Mucosa of rectum (tissue), 2 donors: ENCODE measurements around the gene KRTDAP.

ENCODE experiments used
- H3K27ac ChIP-seq, 2 donors: one replicate each; pipeline ENCODE4 v1.7.0; 2013; ENCODE audit warnings: inconsistent platforms in 2 of 2, low read depth in 2 of 2, low read length in 2 of 2
- H3K27me3 ChIP-seq, 2 donors: one replicate each; pipeline ENCODE4 v1.7.0; 2013; ENCODE audit warnings: low read length in 2 of 2; ENCODE audit not compliant: control insufficient read depth in 2 of 2, insufficient read depth in 2 of 2
- H3K36me3 ChIP-seq, 2 donors: one replicate each; pipeline ENCODE4 v1.7.0; 2013; ENCODE audit warnings: low read length in 2 of 2; ENCODE audit not compliant: control insufficient read depth in 2 of 2, insufficient read depth in 2 of 2
- H3K4me1 ChIP-seq, 2 donors: one replicate each; pipeline ENCODE4 v1.7.0; 2013; ENCODE audit warnings: low read length in 2 of 2, mild to moderate bottlenecking in 1 of 2; ENCODE audit not compliant: control insufficient read depth in 2 of 2, insufficient read depth in 2 of 2
- H3K4me3 ChIP-seq, 2 donors: one replicate each; pipeline ENCODE4 v1.7.0; 2013; ENCODE audit warnings: low read length in 2 of 2
- H3K9ac ChIP-seq, 2 donors: one replicate each; pipeline ENCODE4 v1.7.0; 2013; ENCODE audit warnings: low read length in 2 of 2, low read depth in 1 of 2, mild to moderate bottlenecking in 1 of 2
- H3K9me3 ChIP-seq, 2 donors: one replicate each; pipeline ENCODE4 v1.7.0; 2013; ENCODE audit warnings: low read length in 2 of 2; ENCODE audit not compliant: control insufficient read depth in 2 of 2
- donor health status: healthy.
- donor health status: Normal muscosa, but diverticular disease.

KRTDAP gene

DNA sequence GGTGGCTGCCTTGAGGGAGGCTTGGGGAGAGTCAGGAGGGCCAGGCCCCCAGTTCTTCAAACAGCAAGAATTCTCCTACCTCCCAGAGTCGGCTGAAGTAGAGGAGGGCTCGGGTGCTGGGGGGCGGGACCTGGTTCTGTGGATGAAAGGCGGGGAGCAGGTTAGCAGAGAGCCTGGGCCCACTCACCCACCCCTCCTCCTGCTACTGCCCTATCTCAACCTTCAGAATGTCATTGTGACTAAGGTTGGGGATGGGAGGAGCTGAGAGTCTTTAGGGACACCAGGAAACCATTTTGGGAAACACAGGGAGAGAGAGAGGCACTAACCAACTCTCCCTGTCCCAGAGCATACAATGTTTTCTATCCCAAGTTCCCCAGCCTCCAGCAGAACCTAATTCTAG is 12.5 kb upstream of the KRTDAP start:
- Histone ChIP-seq H3K27me3 (no peaks in the 10 kb centered on the region), H3K4me3 (no peak overlapping the region), H3K9me3 (no peaks in the 10 kb centered on the region), H3K27ac (no peak overlapping the region), H3K9ac (no peak overlapping the region), H3K4me1 (no peaks in the 10 kb centered on the region), H3K36me3 (no peaks in the 10 kb centered on the region)

DNA sequence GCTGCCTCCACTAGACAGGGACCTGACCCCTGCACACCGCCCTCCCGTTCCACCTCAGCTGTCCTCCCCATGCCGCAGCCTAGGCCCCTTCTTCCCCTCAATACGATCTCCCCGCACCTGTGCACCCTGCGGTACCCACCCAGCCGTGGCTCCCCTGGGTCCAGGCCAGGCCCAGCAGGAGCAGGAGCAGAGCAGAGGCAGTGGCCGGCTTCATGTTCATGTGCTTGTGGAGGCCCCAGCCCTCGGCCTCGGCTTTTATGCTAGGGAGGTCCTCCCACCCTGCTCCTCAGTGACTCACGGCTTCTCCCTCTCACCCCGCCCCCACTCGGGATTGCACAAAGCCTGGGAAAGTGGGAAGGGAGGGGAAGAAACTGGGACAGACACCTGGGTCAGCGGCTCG is 11.4 kb upstream of the KRTDAP start:
- no peaks in the 10 kb centered on the region for H3K27me3 ChIP-seq
- H3K4me1 ChIP-seq, result no peaks in the 10 kb centered on the region
- no peaks in the 10 kb centered on the region for H3K36me3 ChIP-seq
- no peak overlapping the region for H3K4me3 ChIP-seq
- H3K27ac ChIP-seq, result no peak overlapping the region
- H3K9me3 ChIP-seq, result no peaks in the 10 kb centered on the region
- no peak overlapping the region for H3K9ac ChIP-seq

DNA sequence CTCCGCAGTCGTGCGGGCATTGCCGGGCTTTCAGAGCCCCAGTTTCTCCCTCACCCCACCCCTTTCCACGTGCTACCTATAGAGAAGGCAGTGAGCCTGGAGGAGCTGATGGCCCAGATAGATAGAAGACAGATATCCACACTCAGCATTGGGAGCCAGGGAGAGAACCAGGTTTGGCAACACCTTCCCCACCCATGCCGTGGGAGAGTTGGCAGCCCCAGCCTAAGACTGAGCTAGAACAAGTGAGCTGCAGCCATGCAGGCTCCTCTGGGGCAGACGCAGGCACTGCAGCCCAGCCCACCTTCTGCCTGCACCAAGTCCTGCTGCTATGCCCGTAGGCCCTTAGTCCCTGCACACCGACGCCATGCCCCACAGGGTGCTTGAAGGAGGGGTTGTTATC is 10.3 kb upstream of the KRTDAP start:
- Histone ChIP-seq H3K4me1 (no peaks in the 10 kb centered on the region), H3K27ac (no peak overlapping the region), H3K27me3 (no peaks in the 10 kb centered on the region), H3K36me3 (no peaks in the 10 kb centered on the region), H3K9me3 (no peaks in the 10 kb centered on the region), H3K4me3 (no peak overlapping the region), H3K9ac (no peak overlapping the region)

DNA sequence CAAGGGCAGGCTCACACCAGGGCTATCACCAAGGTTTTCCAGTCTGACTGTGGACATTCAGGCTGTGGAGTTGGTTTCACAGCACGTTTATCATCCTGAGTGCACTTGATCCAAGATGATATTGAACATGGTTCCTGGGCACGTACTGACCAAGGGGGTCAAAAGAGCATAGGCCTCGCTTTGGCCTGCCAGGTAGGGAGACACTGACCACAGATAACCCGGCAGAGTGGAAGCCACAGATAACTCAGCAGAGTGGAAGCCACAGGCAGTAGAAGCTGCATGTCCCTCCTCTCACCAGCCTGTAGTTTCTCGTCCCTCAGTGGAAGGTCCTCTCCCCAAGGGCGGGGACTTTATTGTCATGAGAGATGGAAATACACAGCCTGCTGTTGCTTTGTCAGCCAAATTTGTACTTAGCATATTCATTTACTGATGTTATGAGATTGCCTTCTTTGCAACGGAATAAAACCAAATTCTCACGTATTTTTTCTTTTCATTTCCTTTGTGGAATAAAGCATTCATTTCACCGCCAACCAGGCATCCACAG is 8.8 kb upstream of the KRTDAP start:
- Histone ChIP-seq H3K4me1 (peaks cover 0 to 3% of the 10 kb centered on the region in 2 donors), H3K36me3 (no peaks in the 10 kb centered on the region), H3K27me3 (no peaks in the 10 kb centered on the region), H3K9me3 (no peaks in the 10 kb centered on the region), H3K9ac (no peak overlapping the region), H3K27ac (no peak overlapping the region), H3K4me3 (no peak overlapping the region)

DNA sequence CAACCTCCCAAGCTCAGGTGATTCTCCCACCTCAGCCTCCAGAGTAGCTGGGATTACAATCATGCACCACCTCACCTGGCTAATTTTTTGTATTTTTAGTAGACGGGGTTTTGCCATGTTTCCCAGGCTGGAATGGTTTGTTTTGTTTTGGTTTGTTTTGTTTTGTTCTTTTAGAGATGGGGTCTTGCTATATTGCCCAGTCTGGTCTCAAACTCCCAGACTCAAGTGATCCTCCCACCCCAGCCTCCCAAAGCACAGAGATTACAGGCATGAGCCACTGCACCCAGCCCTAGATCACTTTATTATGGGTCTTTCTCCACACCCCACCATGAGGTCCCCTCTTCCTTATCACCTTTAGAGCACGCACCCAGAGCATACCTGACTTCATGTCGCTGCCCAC is 8.0 kb upstream of the KRTDAP start:
- H3K4me3 ChIP-seq, result no peak overlapping the region
- H3K4me1 ChIP-seq, result peaks cover 0 to 3% of the 10 kb centered on the region in 2 donors
- no peaks in the 10 kb centered on the region for H3K36me3 ChIP-seq
- no peaks in the 10 kb centered on the region for H3K9me3 ChIP-seq
- no peak overlapping the region for H3K27ac ChIP-seq
- no peaks in the 10 kb centered on the region for H3K27me3 ChIP-seq
- no peak overlapping the region for H3K9ac ChIP-seq

DNA sequence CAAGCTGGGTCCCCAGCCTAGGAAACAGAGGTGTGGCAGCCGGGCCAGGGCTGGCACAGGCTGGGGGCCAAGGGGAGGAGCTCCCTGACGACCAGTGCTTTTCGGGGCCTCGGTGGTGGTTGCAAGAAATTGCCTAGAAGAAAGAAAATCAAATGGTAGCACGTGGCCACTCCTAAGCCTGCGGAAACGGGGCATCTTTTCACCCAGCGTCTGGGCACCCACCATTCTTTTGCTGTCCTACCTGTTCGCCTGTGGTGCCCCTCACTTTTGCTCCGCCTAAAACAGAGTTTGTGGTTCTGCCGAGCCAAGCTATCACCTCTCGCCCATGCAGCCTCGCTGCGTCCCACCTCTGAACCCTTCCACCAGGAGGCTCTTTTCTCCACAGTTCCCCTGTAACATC is 7.1 kb upstream of the KRTDAP start:
- Histone ChIP-seq H3K27ac (no peak overlapping the region), H3K36me3 (no peaks in the 10 kb centered on the region), H3K9me3 (no peaks in the 10 kb centered on the region), H3K4me3 (no peak overlapping the region), H3K9ac (no peak overlapping the region), H3K4me1 (peaks cover 0 to 3% of the 10 kb centered on the region in 2 donors), H3K27me3 (no peaks in the 10 kb centered on the region)

DNA sequence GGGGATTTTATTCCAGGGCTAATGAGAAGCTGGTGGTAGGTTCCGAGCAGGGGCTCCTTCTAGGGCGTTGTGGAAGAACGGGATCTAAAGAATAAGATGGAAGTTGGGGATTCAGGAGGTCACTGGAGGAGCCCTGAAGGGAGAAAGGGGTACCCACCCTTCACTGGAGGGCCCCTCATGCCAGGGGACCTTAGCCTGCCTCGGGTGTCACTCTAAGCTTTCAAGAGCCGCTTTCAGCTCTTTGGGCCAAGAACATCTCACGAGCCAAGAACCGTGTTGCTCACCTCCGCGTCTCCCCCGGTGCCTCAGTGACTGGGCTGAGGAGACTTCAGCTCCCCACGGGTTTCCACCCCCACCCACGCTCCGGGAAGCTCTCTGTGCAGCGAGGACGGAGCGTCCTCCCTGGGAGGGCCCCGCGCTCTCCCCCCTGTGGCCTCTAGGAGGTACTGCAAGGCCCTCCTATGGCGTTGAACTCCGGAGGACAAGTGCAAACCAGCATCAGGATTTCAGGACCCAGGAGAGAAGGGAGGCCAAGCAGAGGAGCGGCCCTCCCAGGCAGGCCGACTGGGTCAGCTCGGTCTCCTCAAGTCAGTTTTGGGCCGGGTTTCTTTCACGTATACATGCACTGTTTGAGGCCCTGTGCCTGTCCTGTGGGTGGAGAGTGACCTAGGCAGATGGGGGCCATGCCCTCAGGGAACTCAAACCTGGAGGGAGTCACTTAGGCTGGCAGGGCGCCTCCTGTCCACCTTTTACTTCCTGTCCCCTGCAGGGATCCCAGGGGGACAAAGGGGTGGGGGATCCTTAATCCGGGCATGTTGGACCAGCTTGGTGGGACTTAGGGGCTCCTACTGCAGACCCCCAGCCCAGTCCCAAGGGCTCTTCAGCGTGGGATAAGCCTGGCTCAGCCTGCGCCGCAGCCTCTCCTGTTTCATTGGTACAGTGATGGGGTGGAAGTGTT is 5.1 kb upstream of the KRTDAP start:
- Histone ChIP-seq H3K27me3 (no peaks in the 10 kb centered on the region), H3K36me3 (no peaks in the 10 kb centered on the region), H3K27ac (no peak overlapping the region), H3K4me3 (no peak overlapping the region), H3K9me3 (no peaks in the 10 kb centered on the region), H3K9ac (peak overlapping the region in 1 of 2 donors; percentile 17), H3K4me1 (peaks cover 0 to 3% of the 10 kb centered on the region in 2 donors)

DNA sequence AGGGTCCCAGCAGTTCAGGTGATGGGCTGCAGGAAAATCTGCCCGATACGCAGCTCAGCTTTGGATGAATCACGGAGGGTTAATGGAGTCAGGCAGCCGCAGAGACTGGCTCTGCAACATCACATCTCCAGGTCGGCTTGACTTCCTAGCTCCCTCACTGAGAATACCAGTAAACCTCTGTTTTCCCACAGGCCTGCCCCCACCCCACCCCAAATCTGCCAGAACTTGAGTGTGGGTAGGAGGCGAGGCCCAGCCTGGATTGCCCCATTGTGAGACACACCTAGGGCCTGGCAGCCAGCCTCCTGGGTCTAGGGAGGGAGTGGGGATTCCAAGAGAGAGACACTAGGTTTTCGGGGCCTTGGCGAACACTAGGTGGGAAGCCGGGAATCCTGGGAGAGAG is 3.7 kb upstream of the KRTDAP start:
- Histone ChIP-seq H3K4me1 (peaks cover 0 to 3% of the 10 kb centered on the region in 2 donors), H3K9ac (no peak overlapping the region), H3K27me3 (no peaks in the 10 kb centered on the region)

DNA sequence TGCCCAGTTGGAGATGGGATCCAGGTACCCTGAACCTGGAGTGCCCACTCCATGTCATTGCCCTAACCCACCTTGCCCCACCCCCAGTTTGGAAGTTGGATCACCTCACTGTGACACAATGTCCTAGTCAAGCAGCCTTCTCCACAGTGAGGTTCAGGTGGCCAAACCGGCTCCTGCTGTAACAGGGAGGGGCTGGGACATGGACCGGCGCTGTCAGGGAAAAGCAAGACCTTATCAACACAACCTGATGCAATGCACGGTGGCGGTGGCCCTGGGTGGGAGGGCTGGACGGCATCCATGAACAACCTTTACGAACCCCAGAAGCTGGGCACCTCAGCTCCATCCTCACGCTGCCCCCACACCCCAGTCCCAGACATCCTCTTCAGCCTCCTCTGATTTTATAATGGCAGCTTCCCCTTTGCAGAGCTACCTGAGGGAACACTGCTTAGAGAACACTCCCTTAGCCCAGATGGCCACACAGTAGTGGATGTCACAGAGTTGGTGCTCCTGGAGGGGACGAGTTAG is 1.6 kb upstream of the KRTDAP start:
- Histone ChIP-seq H3K9ac (no peak overlapping the region), H3K27ac (no peak overlapping the region), H3K4me3 (no peak overlapping the region), H3K27me3 (no peaks in the 10 kb centered on the region), H3K9me3 (no peaks in the 10 kb centered on the region), H3K36me3 (no peaks in the 10 kb centered on the region), H3K4me1 (peaks cover 0 to 3% of the 10 kb centered on the region in 2 donors)

More for the DNA sequence above, 3.7 kb upstream of the KRTDAP start:
- Histone ChIP-seq H3K36me3 (no peaks in the 10 kb centered on the region), H3K9me3 (no peaks in the 10 kb centered on the region), H3K27ac (no peak overlapping the region), H3K4me3 (no peak overlapping the region)

DNA sequence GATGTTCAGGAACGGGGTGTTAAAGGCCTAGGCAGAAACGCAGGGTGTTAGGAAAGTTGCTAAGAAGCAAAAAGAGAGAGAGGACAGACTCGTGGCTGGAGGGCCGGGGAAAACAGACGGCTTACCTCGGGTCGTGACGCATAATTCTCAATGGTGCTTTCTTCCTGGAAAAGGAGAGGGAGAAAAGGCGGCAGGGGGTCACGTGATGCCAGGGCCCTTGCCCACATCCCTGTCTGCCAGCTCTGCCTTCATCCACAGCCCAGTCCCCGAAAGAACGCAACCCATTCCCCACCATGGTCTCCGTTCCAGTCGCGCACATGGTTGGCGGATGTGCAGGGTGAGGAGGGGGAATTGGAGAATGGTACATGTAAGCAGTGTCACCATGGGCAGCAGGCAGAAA is 1.6 kb downstream of the KRTDAP start:
- no peak overlapping the region for H3K4me3 ChIP-seq
- H3K27ac ChIP-seq, result no peak overlapping the region

More for the DNA sequence above, 1.6 kb downstream of the KRTDAP start:
- Histone ChIP-seq H3K4me1 (no peaks in the 10 kb centered on the region), H3K9ac (no peak overlapping the region), H3K36me3 (no peaks in the 10 kb centered on the region), H3K9me3 (no peaks in the 10 kb centered on the region), H3K27me3 (no peaks in the 10 kb centered on the region)
